VCaP (cell line): ENCODE data around the gene CLSTN3.
A peak's percentile ranks its signal among the peaks of the same experiment; 100 is the strongest.

Experiments
- H3K27ac ChIP-seq: fragments of 450-650 bp; 2 replicates; pipeline ENCODE4 v1.5.1; 2017
- CTCF ChIP-seq: fragments of 450-650 bp; conservative IDR thresholded peaks from 2 replicates; pipeline ENCODE4 v1.5.1; 2017; ENCODE audit warnings: mild to moderate bottlenecking, moderate library complexity

CLSTN3 gene

DNA sequence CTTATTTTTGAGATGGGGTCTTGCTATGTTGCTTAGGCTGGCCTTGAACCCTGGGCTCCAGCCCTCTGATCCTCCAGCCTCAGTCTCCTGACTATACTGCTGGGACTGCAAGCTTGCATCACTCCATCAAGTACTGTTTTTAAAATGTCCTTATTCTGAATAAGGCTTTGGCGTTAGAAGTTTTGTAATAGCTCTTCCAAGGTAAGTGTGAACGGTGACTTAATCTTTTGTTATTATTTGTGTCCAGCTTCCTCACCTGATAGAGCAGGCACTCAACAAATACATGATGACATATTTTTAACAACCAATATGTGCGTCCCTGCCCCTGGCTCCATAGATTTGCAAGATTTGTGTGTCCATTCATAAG is 22.6 kb upstream of the CLSTN3 start:
- H3K27ac ChIP-seq: peak overlapping the region; percentile 78
- TF ChIP-seq CTCF: no peak

DNA sequence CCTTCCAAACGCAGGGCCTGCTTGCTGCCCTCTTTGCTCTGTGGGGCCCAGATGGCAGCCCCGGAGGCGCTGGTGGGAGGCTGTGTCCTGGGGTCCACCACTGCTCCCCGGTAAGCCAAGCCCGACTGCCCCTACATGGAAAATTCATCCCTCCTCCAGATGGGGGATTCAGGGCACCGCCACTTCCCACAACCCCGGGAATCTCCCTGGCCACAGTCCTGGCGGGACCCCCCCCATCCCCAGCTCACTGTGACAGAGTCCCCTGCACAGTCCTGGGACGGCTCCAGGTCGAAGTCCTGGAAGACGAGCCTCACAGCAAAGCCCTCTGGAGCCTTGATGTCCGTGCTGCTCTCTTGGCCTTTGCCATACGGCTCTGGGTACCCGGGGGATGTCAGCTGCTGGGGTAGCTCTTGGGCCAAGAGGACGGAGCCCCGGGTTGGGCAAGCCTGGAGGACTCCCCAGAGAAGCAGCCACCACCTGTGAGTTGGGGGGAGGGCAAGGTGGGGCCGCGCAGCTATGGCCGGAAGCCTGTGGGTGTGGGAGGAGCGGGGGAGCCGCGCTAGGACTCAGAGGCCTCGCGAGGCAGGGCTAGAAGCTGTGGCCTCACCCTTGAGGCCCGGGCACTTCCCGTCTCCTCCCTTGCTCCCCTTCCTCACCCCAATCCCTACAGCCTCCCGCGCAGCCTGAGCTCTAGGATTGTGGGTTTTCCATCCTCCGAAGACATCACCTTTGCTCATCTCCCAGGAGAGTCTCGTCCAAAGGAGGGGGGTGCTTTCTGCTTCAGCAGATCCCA is 22.0 kb upstream of the CLSTN3 start:
- TF ChIP-seq CTCF: no peak
- peak overlapping the region; percentile 78 for H3K27ac ChIP-seq

- TF ChIP-seq CTCF: peak; percentile 98
- H3K27ac ChIP-seq: peak within 1 kb of the TSS; percentile 78
Measured at GRCh38 chr12:7108796-7109571, 21.2 kb upstream of the CLSTN3 start, which contains the start of gene C1RL. C1RL (minus strand) TSS chr12:7109214; CDS start chr12:7109180, 34 bp downstream.

GRCh38 chr12:7109572-7109920 is 20.6 kb upstream of the CLSTN3 start:
- H3K27ac ChIP-seq: peak overlapping the region; percentile 78
- TF ChIP-seq CTCF: 0 out of 2 replicates have a peak, but pooled peaks have one; percentile 14

GRCh38 chr12:7110661-7111060 is 19.5 kb upstream of the CLSTN3 start:
- H3K27ac ChIP-seq: no peak overlapping the region
- TF ChIP-seq CTCF: no peak

DNA sequence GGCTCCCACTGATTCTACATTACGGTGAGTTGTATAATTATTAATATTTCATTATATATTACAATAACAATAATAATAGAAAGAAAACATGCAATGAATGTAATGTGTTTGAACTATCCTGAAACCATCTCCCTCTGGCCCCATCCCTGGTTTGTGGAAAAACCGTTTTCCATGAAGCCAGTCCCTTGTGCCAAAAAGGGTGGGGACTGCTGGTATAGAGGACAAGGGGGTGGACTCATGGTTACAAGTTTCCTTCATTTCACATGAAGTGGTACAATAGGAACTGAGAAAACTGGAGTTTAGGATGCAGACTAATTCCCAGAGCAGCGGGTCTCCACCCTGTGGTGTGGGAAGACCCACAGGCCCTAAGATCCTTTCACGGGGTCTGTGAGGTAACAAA is 18.1 kb upstream of the CLSTN3 start:
- no peak overlapping the region for H3K27ac ChIP-seq
- no peak for TF ChIP-seq CTCF

DNA sequence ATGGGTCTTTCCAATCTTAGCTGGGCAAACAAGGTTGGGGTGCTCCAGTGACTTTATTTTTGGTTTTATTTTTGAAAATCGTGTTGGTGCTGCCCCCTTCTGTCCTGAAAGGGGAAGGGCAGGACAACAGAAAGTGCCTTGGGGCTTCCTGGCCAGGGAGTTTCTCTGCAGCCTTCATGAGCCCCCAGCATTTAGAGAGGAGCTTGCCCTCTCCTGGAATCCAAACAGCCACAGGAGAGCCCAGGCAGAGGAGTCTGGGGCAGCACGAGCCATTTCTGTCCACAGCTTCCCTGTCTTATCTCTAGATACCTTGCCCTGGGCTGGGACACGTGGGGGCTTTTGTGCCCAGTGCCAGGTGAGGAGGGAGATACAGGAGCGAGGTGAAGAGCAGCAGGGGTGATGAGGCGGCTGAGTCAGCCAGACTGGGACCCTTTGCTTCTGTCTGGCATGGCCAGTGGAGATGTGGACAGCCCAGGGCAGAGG is 16.7 kb upstream of the CLSTN3 start:
- TF ChIP-seq CTCF: peak; percentile 92

More for the DNA sequence above, 16.7 kb upstream of the CLSTN3 start:
- H3K27ac ChIP-seq: no peak overlapping the region
